ENCODE data around the gene TSTD2. TPM values are rescaled to one million over a fixed set of nuclear protein-coding genes. Genes with fewer than 3 reads are reported as not detected.
A peak's percentile ranks its signal among the peaks of the same experiment; 100 is the strongest.
"Not testable (repeated sequence)": the region's sequence is repeated elsewhere in the genome, so short reads cannot be mapped to it uniquely, and the experiment has no call there.

Gene TSTD2
- total RNA-seq, 2 donors from 2014 or later = 13.9 to 14.0 TPM

DNA sequence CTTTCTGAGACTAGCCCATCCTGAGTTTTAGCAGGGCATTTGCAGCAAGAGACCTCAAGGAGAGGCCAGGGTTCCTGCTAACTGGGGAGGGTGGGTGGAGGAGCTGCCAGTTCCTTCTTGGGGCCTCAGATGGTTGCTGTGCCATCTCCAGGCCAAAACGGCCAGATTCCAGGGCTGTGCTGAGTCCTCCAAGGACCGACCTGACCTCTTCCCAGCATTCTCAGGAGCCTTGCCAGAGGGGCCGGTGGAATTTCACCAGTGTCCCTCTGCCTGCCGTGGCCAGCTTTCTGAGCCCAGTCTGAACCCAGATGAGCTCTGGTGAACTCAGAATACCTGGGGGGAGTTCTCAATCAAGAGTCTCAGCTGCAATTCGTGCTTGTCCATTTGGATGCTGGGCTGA, 54.3 kb downstream of the TSTD2 start:
- H3K27ac ChIP-seq = peak overlapping the region in 1 of 2 donors; percentile 27
- no peak for DNase-seq (ENCODE audit: low spot score)
- peaks cover 0 to 11% of the 10 kb centered on the region in 2 donors for H3K4me1 ChIP-seq
- H3K4me3 ChIP-seq = no peak overlapping the region
- H3K9me3 ChIP-seq = no peaks in the 10 kb centered on the region
- H3K27me3 ChIP-seq = no peaks in the 10 kb centered on the region
- TF ChIP-seq, protein P1, sequence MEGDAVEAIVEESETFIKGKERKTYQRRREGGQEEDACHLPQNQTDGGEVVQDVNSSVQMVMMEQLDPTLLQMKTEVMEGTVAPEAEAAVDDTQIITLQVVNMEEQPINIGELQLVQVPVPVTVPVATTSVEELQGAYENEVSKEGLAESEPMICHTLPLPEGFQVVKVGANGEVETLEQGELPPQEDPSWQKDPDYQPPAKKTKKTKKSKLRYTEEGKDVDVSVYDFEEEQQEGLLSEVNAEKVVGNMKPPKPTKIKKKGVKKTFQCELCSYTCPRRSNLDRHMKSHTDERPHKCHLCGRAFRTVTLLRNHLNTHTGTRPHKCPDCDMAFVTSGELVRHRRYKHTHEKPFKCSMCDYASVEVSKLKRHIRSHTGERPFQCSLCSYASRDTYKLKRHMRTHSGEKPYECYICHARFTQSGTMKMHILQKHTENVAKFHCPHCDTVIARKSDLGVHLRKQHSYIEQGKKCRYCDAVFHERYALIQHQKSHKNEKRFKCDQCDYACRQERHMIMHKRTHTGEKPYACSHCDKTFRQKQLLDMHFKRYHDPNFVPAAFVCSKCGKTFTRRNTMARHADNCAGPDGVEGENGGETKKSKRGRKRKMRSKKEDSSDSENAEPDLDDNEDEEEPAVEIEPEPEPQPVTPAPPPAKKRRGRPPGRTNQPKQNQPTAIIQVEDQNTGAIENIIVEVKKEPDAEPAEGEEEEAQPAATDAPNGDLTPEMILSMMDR (IDR thresholded peaks at IDR 0.05) = no peak
- peaks cover 14% of the 10 kb centered on the region for H3K36me3 ChIP-seq

DNA sequence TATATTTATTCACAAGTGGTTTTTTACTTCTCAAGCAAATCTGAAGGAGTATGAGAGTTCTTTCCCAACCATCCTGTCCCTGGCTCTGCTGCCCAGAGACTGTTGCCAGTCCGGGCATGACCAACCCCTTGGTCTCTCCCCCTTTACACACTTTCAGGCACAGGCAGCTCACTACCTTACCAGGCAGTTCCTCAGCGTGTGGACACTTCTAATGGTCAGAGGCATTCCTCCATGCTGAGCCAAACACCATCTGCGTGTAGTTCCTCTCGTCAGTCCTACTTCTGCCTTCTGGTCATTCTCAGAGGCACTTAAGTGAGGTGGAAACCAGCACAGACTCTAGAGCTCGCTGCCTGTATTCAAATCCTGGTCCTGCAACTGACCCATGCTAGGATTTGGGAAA, 56.1 kb downstream of the TSTD2 start:
- DNase-seq (ENCODE audit: low spot score) = peak; percentile 57
- Histone ChIP-seq H3K9me3 (no peaks in the 10 kb centered on the region), H3K27me3 (no peaks in the 10 kb centered on the region), H3K4me1 (peaks cover 0 to 15% of the 10 kb centered on the region in 2 donors), H3K4me3 (no peak overlapping the region), H3K36me3 (peaks cover 27% of the 10 kb centered on the region), H3K27ac (no peak overlapping the region)
- TF ChIP-seq, protein P1 (IDR thresholded peaks at IDR 0.05) = no peak

DNA sequence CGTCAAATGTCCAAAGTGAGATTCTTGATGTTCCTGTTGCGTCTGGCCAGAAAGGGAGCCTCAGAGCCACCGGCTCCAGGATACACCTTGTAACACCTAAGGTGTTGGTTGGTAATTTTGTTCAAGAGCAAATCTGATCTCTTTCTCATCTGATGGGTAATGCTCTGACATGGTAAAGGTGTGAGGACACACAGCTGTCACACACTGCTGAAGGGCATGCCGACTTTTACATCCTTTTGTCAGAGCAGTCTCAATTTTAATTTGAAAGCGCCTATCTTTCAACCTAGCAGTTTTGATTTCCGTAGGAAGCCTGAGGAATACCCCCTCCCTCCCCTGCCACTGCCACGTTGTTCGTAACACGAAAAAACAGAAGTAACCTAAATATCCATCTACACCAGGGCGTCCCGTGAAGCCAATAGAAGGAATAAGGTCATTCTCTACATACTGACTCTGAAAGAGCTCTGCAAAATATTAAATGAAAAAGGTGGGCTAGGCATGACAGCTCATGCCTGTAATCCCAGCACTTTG, 57.4 kb downstream of the TSTD2 start:
- no peaks in the 10 kb centered on the region for H3K9me3 ChIP-seq
- no peak for DNase-seq (ENCODE audit: low spot score)
- H3K36me3 ChIP-seq = peaks cover 32% of the 10 kb centered on the region
- H3K27me3 ChIP-seq = no peaks in the 10 kb centered on the region
- peaks cover 0 to 27% of the 10 kb centered on the region in 2 donors for H3K4me1 ChIP-seq
- peak overlapping the region in 1 of 2 donors; percentile 11 for H3K4me3 ChIP-seq
- H3K27ac ChIP-seq = no peak overlapping the region
- TF ChIP-seq, protein P1 (IDR thresholded peaks at IDR 0.05) = no peak

DNA sequence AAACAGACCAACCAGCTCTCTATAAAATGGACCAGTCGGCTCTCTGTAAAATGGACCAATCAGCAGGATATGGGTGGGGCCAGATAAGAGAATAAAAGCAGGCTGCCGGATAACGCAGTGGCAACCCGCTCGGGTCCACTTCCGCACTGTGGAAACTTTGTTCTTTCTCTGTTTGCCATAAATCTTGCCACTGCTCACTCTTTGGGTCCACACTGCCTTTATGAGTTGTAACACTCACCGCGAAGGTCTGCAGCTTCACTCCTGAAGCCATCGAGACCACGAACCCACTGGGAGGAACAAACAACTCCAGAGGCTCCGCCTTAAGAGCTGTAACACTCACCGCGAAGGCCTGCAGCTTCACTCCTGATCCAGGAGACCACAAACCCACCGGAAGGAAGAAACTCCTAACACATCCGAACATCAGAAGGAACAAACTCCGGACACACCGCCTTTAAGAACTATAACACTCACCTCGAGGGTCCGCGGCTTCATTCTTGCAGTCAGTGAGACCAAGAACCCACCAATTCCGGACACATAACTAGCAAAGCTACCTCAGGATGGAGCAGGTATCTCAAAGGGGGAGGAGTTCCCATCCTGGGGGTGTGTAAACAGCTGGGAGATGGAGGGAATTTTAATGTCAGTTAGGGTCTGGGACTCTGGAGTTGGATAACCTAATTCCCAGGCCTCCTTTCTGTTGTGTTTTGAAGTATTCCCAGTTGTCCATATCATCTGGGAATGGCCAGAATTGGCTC, 58.1 kb downstream of the TSTD2 start:
- peak overlapping the region in 1 of 2 donors; percentile 11 for H3K4me3 ChIP-seq
- H3K9me3 ChIP-seq, H3K27ac ChIP-seq, H3K27me3 ChIP-seq: not testable (repeated sequence)
- peaks cover 38% of the 10 kb centered on the region for H3K36me3 ChIP-seq
- H3K4me1 ChIP-seq = peaks cover 0 to 33% of the 10 kb centered on the region in 2 donors
- DNase-seq (ENCODE audit: low spot score) = peak; percentile 57

DNA sequence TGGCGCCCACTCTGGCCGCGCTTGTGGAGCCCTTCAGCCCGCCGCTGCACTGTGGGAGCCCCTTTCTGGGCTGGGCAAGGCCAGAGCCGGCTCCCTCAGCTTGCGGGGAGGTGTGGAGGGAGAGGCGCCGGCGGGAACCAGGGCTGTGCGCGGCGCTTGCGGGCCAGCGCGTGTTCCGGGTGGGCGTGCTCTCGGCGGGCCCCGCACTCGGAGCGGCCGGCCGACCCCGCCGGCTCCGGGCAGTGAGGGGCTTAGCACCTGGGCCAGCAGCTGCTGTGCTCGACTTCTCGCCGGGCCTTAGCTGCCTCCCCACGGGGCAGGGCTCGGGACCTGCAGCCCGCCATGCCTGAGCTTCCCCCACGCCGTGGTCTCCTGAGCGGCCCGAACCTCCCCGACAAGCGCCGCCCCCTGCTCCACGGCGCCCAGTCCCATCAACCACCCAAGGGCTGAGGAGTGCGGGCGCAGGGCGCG, 59.0 kb downstream of the TSTD2 start:
- peaks cover 48% of the 10 kb centered on the region for H3K36me3 ChIP-seq
- H3K27ac ChIP-seq = not testable (repeated sequence)
- DNase-seq (ENCODE audit: low spot score) = peak; percentile 40

DNA sequence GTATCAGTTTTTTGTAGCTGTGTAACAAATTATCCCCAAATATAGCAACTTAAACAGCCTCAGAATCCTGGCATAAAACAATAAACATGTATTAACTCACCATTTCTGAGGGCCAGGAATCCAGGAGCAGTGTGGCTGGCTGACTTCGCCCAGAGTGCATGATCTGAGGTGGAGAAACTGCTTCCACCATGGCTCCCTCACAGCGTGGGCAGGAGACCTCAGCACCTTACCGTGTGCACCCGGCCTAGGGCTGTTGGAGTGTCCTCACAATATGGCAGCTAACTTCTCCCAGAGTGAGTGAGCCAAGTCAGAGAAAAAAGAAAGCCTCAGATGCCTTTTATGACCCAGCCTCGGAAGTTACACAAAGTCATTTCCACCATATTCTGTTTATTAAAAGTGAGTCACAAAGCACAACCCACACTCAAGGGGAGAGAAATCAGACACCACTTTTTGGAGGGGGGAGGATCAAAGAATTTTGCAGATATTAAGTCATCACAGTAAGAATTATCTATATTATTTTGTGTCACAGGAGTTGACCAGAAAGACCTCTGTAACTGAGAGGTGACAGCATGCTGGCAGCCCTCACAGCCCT, 59.6 kb downstream of the TSTD2 start:
- H3K27ac ChIP-seq = peak overlapping the region in 1 of 2 donors; percentile 63
- no peak overlapping the region for H3K4me3 ChIP-seq
- no peaks in the 10 kb centered on the region for H3K9me3 ChIP-seq
- H3K27me3 ChIP-seq = no peaks in the 10 kb centered on the region
- peaks cover 54% of the 10 kb centered on the region for H3K36me3 ChIP-seq
- DNase-seq (ENCODE audit: low spot score) = no peak
- peaks cover 0 to 25% of the 10 kb centered on the region in 2 donors for H3K4me1 ChIP-seq
- TF ChIP-seq, protein P1 (IDR thresholded peaks at IDR 0.05) = no peak

More for the DNA sequence above, 59.0 kb downstream of the TSTD2 start:
- not testable (repeated sequence) for H3K9me3 ChIP-seq, H3K27me3 ChIP-seq, H3K4me3 ChIP-seq
- peaks cover 0 to 31% of the 10 kb centered on the region in 2 donors for H3K4me1 ChIP-seq
